Activated CD4-positive, alpha-beta T cell treated with anti-CD3 and anti-CD28 coated beads, Interleukin-2, amount 10 ng/mL, durations not matched to agents 7 days and 5 days (primary cell): ENCODE measurements around the gene MBD6. TPM values are rescaled to one million over a fixed set of nuclear protein-coding genes. Genes with fewer than 3 reads are reported as not detected.
A peak's percentile ranks its signal among the peaks of the same experiment; 100 is the strongest.

ENCODE experiments used
- CTCF ChIA-PET: fragments of 350-600 bp; sonication (Branson Sonifier 250); formaldehyde crosslinking; loops from one replicate; lab custom pipeline; 2021; ENCODE audit warnings: antibody characterized with exemption; lab: Charles Lee
- POLR2A ChIA-PET: fragments of 350-600 bp; sonication (Branson Sonifier 250); formaldehyde crosslinking; loops from one replicate; lab custom pipeline; 2021; ENCODE audit warnings: antibody characterized with exemption; lab: Charles Lee
- DNase-seq: peaks from one replicate; pipeline ENCODE4 v3.0.0-alpha.2; 2020
- H3K27ac Mint-ChIP-seq: one replicate; pipeline ENCODE4 v1.8.0; 2021; ENCODE audit warnings: mild to moderate bottlenecking, moderate library complexity, mixed read lengths
- H3K27me3 Mint-ChIP-seq: one replicate; pipeline ENCODE4 v1.8.0; 2021; ENCODE audit warnings: mixed read lengths
- H3K36me3 Mint-ChIP-seq: one replicate; pipeline ENCODE4 v1.8.0; 2021; ENCODE audit warnings: low read depth, mixed read lengths
- H3K4me1 Mint-ChIP-seq: one replicate; pipeline ENCODE4 v1.8.0; 2021; ENCODE audit warnings: mixed read lengths
- H3K4me3 Mint-ChIP-seq: one replicate; pipeline ENCODE4 v1.8.0; 2021; ENCODE audit warnings: mild to moderate bottlenecking, moderate library complexity, mixed read lengths
- H3K9me3 Mint-ChIP-seq: one replicate; pipeline ENCODE4 v1.8.0; 2021; ENCODE audit warnings: mixed read lengths
- total RNA-seq, 2 experiments: library from RNA; stranded (reverse); gene quantifications; one replicate each; pipeline ENCODE4 v1.2.3, GENCODE V29; 2021

The MBD6 gene
- total RNA-seq, 2 experiments from 2014 or later, result 66.0 to 80.1 TPM

DNA sequence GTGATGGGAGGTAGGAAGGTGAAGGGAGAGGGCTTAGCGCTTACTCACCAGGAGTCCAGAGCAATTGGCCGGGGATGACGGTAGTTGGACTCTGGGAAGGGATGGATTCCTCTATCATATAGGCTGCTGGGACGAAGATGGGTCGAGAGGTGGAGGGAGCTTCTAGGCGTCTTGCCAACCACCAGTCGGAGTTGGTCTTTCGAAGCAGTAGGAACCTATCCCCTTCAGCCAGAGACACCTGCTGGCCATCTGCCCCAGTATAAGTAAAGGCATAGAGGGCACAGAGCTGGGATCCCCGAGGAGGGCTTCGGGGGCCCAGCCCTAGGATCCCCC lies 43.6 kb upstream of the MBD6 start:
- no peaks in the 10 kb centered on the region for H3K27me3 Mint-ChIP-seq
- H3K4me1 Mint-ChIP-seq, result peaks cover 62% of the 10 kb centered on the region
- DNase-seq, result no peak

DNA sequence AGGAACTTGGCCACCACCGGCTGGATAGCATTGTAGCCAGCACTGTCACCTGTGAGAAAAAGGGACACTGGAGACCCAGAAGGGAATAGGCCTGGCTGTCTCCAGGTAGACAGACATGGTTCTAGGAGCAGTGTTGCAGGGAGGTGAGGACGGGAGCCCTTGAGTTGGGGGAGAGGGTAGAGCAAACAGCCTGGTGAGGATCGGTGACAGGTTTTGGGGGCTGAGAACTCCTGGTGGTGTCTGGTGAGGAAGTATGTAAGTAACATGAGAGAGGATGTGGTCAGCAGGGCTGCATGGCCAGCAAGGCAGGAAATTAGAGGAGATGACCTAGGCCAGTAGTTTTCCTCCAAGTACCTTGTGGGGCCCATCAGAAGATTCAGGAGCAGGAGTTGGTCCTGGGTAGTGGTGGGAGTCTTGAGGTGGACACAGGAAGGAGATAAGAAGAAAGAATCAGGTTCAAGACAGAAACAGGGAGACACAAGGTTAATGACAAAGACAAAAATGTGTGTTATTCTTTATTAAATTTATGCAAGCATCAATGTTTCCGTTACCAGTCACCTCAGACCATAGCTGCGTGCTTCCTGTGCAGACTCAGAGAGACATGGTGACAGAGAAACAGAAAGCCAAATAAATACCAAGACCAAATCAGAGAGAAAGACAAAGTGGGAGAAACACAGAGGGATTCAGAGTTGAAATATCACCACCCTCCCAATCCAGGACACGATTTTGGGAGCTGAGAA lies 43.1 kb upstream of the MBD6 start, which contains the start of gene ARHGAP9:
Gene ARHGAP9 (minus strand): TSS at position 491 of the 740 bp plus-strand sequence. CDS start 460 bp downstream, at position 31.
- H3K36me3 Mint-ChIP-seq, result peaks cover 35% of the 10 kb centered on the region
- H3K27me3 Mint-ChIP-seq, result no peaks in the 10 kb centered on the region
- CTCF ChIA-PET, result interaction anchor here (0.6 to 2.9 kb wide), 9 partner anchors 7 to 254 kb away, joined by 3 to 17 read pairs (median 3); partner anchors contain the start of gene GLI1
- peaks cover 56% of the 10 kb centered on the region for H3K4me1 Mint-ChIP-seq
- POLR2A ChIA-PET, result interaction anchor here (0.7 kb wide), 1 partner anchor 237 kb away, joined by 3 read pairs; no protein-coding TSS in a partner anchor
- peak within 1 kb of the TSS; percentile 91 for H3K4me3 Mint-ChIP-seq
- peak within 1 kb of the TSS; percentile 93 for H3K27ac Mint-ChIP-seq
- peak; percentile 75 for DNase-seq
- H3K9me3 Mint-ChIP-seq, result no peaks in the 10 kb centered on the region

More for the DNA sequence above, 43.6 kb upstream of the MBD6 start:
- peak overlapping the region; percentile 93 for H3K27ac Mint-ChIP-seq
- POLR2A ChIA-PET, result interaction anchor here (0.7 kb wide), 1 partner anchor 238 kb away, joined by 3 read pairs; no protein-coding TSS in a partner anchor
- CTCF ChIA-PET, result interaction anchor here (0.6 to 2.9 kb wide), 5 partner anchors 8 to 253 kb away, joined by 3 to 17 read pairs (median 4); partner anchors contain the start of gene GLI1
- peaks cover 41% of the 10 kb centered on the region for H3K36me3 Mint-ChIP-seq
- peak overlapping the region; percentile 91 for H3K4me3 Mint-ChIP-seq
- no peaks in the 10 kb centered on the region for H3K9me3 Mint-ChIP-seq

DNA sequence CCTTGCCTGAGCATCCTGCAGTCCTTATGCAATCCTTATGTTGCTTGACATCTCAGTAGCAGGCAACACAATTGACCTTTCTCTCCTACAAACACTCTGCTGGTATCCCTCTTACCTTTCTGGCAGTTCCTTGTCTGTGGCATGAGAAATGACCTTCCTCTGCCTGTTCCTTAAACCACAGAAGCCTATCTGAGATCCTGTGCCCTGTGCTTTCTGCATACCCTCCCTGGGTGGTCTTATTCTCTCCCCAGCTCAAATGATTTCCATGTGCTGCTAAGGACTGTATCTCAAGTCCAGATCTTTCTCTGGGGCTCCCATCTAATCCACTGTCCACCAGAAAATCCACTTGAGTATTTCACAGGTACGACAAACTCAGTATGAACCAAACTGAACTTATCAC lies 41.0 kb upstream of the MBD6 start:
- H3K27ac Mint-ChIP-seq, result peak overlapping the region; percentile 93
- DNase-seq, result no peak
- H3K36me3 Mint-ChIP-seq, result peaks cover 24% of the 10 kb centered on the region
- no peaks in the 10 kb centered on the region for H3K9me3 Mint-ChIP-seq
- POLR2A ChIA-PET, result no interaction called here
- no peaks in the 10 kb centered on the region for H3K27me3 Mint-ChIP-seq
- CTCF ChIA-PET, result interaction anchor here (1.4 to 1.8 kb wide), 2 partner anchors 9 to 23 kb away, joined by 3 read pairs; no protein-coding TSS in a partner anchor
- peaks cover 47% of the 10 kb centered on the region for H3K4me1 Mint-ChIP-seq
- no peak overlapping the region for H3K4me3 Mint-ChIP-seq

DNA sequence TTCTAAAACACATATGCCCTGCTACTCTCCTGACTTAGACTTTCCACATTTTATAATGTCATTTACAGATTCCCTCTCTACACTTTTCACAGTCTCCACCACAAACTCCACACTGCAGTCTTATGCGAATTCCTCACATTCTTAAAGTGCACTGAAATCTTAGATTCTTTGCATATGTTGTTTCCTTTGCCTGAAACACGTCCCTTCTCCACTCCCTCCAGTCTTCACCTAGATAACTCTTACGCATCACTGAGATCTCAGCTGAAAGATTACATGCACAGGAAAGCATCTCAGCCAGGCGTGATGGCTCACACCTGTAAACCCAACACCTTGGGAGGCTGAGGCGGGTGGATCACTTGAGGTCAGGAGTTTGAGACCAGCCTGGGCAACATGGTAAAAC lies 39.2 kb upstream of the MBD6 start:
- peaks cover 13% of the 10 kb centered on the region for H3K36me3 Mint-ChIP-seq
- peaks cover 48% of the 10 kb centered on the region for H3K4me1 Mint-ChIP-seq
- POLR2A ChIA-PET, result no interaction called here
- no peak overlapping the region for H3K4me3 Mint-ChIP-seq
- no peaks in the 10 kb centered on the region for H3K9me3 Mint-ChIP-seq
- no peaks in the 10 kb centered on the region for H3K27me3 Mint-ChIP-seq
- CTCF ChIA-PET, result interaction anchor here (0.6 to 1.8 kb wide), 4 partner anchors 7 to 878 kb away, joined by 3 to 4 read pairs (median 3); no protein-coding TSS in a partner anchor
- no peak overlapping the region for H3K27ac Mint-ChIP-seq
- no peak for DNase-seq

DNA sequence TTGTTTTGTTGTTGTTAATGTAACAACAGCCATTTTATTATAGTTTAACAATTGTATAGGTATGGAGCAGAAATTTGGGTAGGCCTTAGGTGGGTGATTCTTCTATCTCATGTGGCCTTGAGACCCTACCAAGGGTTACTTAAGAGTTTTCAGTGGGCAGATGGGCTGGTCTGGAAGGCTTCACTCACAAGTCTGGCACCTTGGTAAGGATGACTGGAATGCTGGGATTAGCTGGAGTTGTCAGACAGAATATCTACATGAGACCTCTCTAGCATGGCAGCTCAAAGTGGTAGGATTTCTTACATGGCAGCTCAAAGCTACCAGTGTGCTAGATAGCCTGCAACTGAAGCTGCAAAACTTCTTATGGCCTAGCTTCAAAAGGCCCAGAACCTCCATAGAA lies 36.9 kb upstream of the MBD6 start:
- no peak overlapping the region for H3K4me3 Mint-ChIP-seq
- H3K27ac Mint-ChIP-seq, result peak overlapping the region; percentile 42
- peaks cover 40% of the 10 kb centered on the region for H3K4me1 Mint-ChIP-seq
- DNase-seq, result no peak
- CTCF ChIA-PET, result interaction anchor here (0.6 to 2.1 kb wide), 5 partner anchors 9 to 52 kb away, joined by 3 to 6 read pairs (median 3); no protein-coding TSS in a partner anchor
- no peaks in the 10 kb centered on the region for H3K27me3 Mint-ChIP-seq
- POLR2A ChIA-PET, result no interaction called here
- H3K9me3 Mint-ChIP-seq, result no peaks in the 10 kb centered on the region
- H3K36me3 Mint-ChIP-seq, result peaks cover 21% of the 10 kb centered on the region

DNA sequence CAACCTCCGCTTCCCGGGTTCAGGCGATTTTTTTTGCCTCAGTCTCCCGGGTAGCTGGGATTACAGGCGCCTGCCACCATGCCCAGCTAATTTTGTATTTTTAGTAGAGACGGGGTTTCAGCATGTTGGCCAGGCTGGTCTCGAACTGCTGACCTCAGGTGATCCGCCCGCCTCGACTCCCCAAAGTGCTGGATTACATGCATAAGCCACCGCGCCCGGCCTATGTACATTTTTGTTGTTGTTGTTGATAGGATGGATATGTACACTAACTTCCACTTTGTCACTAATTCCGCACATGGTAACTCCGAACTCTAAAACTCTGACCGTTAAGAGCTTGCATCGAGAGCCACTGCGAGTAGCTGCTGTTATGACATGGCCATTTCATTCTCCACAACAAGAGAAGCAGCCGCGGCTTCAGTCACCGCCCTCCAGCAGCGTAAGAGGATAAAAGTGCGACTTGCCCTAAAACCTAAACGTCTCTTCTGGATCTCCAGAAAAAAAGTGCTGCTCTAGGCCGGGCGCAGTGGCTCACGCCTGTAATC lies 35.5 kb upstream of the MBD6 start:
- H3K4me1 Mint-ChIP-seq, result peaks cover 34% of the 10 kb centered on the region
- CTCF ChIA-PET, result interaction anchor here (0.6 to 1.0 kb wide), 4 partner anchors 8 to 31 kb away, joined by 3 to 5 read pairs (median 4); partner anchors contain the start of gene GLI1
- H3K4me3 Mint-ChIP-seq, result peak overlapping the region; percentile 91
- H3K36me3 Mint-ChIP-seq, result peaks cover 33% of the 10 kb centered on the region
- H3K9me3 Mint-ChIP-seq, result no peaks in the 10 kb centered on the region
- no peak for DNase-seq
- H3K27ac Mint-ChIP-seq, result peak overlapping the region; percentile 91
- POLR2A ChIA-PET, result no interaction called here
- H3K27me3 Mint-ChIP-seq, result no peaks in the 10 kb centered on the region

DNA sequence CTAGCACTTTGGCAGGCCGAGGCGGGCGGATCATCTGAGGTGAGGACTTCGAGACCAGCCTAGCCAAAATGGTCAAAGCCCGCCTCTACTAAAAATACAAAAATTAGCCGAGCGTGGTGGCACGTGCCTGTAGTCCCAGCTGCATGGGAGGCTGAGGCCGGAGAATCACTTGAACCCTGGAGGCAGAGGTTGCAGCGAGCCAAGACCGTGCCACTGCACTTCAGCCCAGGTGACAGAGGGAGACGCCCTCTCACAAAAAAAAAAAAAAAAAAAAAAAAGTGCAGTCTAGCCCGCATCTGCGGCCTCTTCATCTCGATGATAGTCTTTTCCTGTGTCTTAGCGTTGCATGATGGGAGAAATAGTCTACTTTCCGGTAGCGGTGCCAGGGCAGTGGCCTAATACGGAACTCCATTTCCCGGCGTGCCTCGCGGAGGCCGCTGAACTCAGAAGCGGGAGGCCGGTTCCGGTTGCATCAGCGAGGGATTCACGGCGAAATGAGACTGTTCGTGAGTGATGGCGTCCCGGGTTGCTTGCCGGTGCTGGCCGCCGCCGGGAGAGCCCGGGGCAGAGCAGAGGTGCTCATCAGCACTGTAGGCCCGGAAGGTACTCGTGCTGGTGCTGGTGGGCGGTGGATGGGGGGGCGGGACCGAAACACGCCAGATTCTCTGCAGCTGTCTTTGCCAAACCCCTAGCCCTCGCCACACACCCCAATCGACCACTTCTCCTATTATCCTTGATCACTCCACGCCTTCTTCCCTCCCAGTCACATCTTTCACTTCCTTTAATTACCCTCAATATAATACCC lies 34.8 kb upstream of the MBD6 start, which contains the start of gene MARS1:
Gene MARS1 (plus strand): TSS at position 472 of the 805 bp plus-strand sequence. CDS start 23 bp downstream, at position 495.
- peak within 1 kb of the TSS; percentile 91 for H3K4me3 Mint-ChIP-seq
- H3K27me3 Mint-ChIP-seq, result no peaks in the 10 kb centered on the region
- H3K27ac Mint-ChIP-seq, result peak within 1 kb of the TSS; percentile 91
- peaks cover 35% of the 10 kb centered on the region for H3K4me1 Mint-ChIP-seq
- no peaks in the 10 kb centered on the region for H3K9me3 Mint-ChIP-seq
- ChIA-PET POLR2A (no interaction called here), CTCF (interaction anchor here (1.0 kb wide), 1 partner anchor 29 kb away, joined by 5 read pairs; the partner anchor contains the start of gene GLI1)
- peaks cover 37% of the 10 kb centered on the region for H3K36me3 Mint-ChIP-seq
- DNase-seq, result peak; percentile 96

DNA sequence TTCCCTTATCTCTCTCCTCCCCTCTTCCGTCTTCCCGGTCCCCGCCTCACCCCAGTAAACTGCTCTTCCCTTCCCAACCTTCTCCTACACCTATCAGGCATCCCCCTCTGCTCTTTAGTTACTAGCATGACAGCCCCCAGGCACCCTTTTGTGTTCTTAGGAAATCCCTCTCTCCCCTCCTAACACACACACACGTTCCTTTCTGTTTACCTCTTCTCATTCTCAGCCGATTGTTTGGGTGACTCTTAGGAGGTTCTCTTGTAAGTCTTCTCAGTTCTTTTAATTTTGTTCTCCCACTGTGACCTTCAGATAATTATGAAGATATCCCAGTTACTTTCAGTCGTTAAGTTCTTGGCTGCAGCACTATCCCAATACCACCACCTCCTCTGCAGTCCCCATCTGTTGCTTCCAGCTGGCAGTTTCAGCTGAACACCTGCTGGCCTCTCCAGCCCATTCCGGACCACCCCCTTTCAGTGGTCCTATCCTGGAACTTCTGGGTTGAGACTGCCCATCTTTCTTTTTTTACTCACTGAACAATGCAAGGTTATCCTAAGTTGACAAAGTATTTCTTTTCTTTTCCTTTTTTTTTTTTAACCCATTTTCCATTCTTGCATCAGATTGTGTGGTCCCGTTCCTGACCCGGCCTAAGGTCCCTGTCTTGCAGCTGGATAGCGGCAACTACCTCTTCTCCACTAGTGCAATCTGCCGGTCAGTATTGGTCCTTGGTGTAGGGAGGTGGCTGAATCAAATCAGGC lies 34.0 kb upstream of the MBD6 start:
- POLR2A ChIA-PET, result no interaction called here
- Mint-ChIP-seq H3K27ac (peak overlapping the region; percentile 91), H3K27me3 (no peaks in the 10 kb centered on the region), H3K4me1 (peaks cover 31% of the 10 kb centered on the region), H3K9me3 (no peaks in the 10 kb centered on the region), H3K36me3 (peaks cover 39% of the 10 kb centered on the region), H3K4me3 (peak overlapping the region; percentile 91)
- DNase-seq, result no peak
- CTCF ChIA-PET, result interaction anchor here (0.6 to 1.0 kb wide), 2 partner anchors 28 to 1332 kb away, joined by 3 to 4 read pairs; no protein-coding TSS in a partner anchor

DNA sequence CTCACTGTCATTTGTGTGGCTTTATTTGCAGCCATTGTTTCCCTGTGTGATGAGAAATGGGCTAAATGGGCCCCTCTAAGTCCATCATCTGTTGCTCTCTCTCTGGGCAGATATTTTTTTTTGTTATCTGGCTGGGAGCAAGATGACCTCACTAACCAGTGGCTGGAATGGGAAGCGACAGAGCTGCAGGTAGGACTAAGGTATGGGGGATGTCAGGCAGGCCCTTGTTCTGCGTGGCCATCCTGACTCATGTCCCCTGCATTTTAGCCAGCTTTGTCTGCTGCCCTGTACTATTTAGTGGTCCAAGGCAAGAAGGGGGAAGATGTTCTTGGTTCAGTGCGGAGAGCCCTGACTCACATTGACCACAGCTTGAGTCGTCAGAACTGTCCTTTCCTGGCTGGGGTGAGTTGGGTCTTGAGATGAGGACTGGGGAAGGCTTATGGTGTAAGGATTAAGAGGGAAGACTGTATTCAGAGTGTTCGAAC lies 33.4 kb upstream of the MBD6 start:
- CTCF ChIA-PET, result interaction anchor here (0.6 to 1.0 kb wide), 2 partner anchors 27 to 1333 kb away, joined by 3 to 4 read pairs; no protein-coding TSS in a partner anchor
- DNase-seq, result no peak
- POLR2A ChIA-PET, result no interaction called here
- Mint-ChIP-seq H3K9me3 (no peaks in the 10 kb centered on the region), H3K27ac (peak overlapping the region; percentile 91), H3K4me3 (peak overlapping the region; percentile 91), H3K27me3 (no peaks in the 10 kb centered on the region), H3K36me3 (peaks cover 39% of the 10 kb centered on the region), H3K4me1 (peaks cover 31% of the 10 kb centered on the region)

DNA sequence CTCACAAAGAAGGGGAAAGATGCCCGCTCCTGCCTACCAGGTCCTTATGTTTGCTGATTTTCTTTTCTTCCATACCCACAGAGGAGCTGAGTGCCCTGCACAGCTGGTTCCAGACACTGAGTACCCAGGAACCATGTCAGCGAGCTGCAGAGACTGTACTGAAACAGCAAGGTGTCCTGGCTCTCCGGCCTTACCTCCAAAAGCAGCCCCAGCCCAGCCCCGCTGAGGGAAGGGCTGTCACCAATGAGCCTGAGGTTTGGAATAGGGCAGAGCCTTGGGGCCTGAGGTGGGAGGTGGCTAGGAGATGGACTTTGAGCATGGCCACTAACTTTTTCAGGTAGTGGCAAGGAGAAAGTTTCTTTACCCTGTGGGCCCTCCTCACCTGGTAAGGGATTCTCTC lies 32.5 kb upstream of the MBD6 start:
- H3K4me1 Mint-ChIP-seq, result peaks cover 31% of the 10 kb centered on the region
- CTCF ChIA-PET, result interaction anchor here (1.0 to 1.5 kb wide), 6 partner anchors 8 to 27 kb away, joined by 3 to 5 read pairs (median 4); no protein-coding TSS in a partner anchor
- peaks cover 43% of the 10 kb centered on the region for H3K36me3 Mint-ChIP-seq
- no peak overlapping the region for H3K27ac Mint-ChIP-seq
- no peaks in the 10 kb centered on the region for H3K27me3 Mint-ChIP-seq
- H3K9me3 Mint-ChIP-seq, result no peaks in the 10 kb centered on the region
- no peak for DNase-seq
- POLR2A ChIA-PET, result no interaction called here
- no peak overlapping the region for H3K4me3 Mint-ChIP-seq
